Liver (tissue), 9 donors: ENCODE results near the gene OR5D16. TPM values are rescaled to one million over a fixed set of nuclear protein-coding genes. Genes with fewer than 3 reads are reported as not detected.

ENCODE experiments used
- DNase-seq: peaks from one replicate; pipeline ENCODE4 v3.0.0-alpha.2; 2017; ENCODE audit warnings: low spot score
- H3K27ac ChIP-seq, 2 donors: one replicate each; pipeline ENCODE4 v1.7.0; 2013; ENCODE audit warnings: inconsistent platforms in 2 of 2, low read length in 2 of 2, control low read depth in 1 of 2, low read depth in 1 of 2, mild to moderate bottlenecking in 1 of 2
- H3K27me3 ChIP-seq, 4 donors: one replicate each; pipeline versions ENCODE4 v1.6.1 to v1.7.0; 2013; ENCODE audit warnings: low read length in 3 of 4, inconsistent platforms in 1 of 4, mild to moderate bottlenecking in 1 of 4, moderate library complexity in 1 of 4; ENCODE audit not compliant: control insufficient read depth in 4 of 4, insufficient read depth in 4 of 4
- H3K36me3 ChIP-seq, 4 donors: one replicate each; pipeline versions ENCODE4 v1.6.1 to v1.7.0; 2013; ENCODE audit warnings: low read length in 3 of 4, mild to moderate bottlenecking in 3 of 4, low read depth in 1 of 4, moderate library complexity in 1 of 4; ENCODE audit not compliant: control insufficient read depth in 4 of 4, insufficient read depth in 3 of 4
- H3K4me1 ChIP-seq, 4 donors: one replicate each; pipeline versions ENCODE4 v1.6.1 to v1.7.0; 2013; ENCODE audit warnings: low read length in 3 of 4, mild to moderate bottlenecking in 3 of 4, moderate library complexity in 1 of 4; ENCODE audit not compliant: control insufficient read depth in 4 of 4, insufficient read depth in 4 of 4
- H3K4me3 ChIP-seq, 3 donors: one replicate each; pipeline versions ENCODE4 v1.6.1 to v1.7.0; 2013; ENCODE audit warnings: low read length in 3 of 3, control low read depth in 1 of 3, low read depth in 1 of 3, mild to moderate bottlenecking in 1 of 3
- H3K9ac ChIP-seq, 2 donors: one replicate each; pipeline ENCODE4 v1.7.0; 2013; ENCODE audit warnings: low read length in 2 of 2, mild to moderate bottlenecking in 2 of 2, moderate library complexity in 2 of 2, control low read depth in 1 of 2, low read depth in 1 of 2
- H3K9me3 ChIP-seq, 4 donors: one replicate each; pipeline versions ENCODE4 v1.6.1 to v1.7.0; 2013; ENCODE audit warnings: low read length in 3 of 4; ENCODE audit not compliant: control insufficient read depth in 4 of 4
- ATF3 ChIP-seq: IDR thresholded peaks from 2 replicates; pipeline ENCODE4 v1.6.1; 2016; ENCODE audit warnings: antibody characterized with exemption
- CTCF ChIP-seq: fragments of 150-350 bp; IDR thresholded peaks from 2 replicates; pipeline ENCODE4 v1.5.1; 2017; ENCODE audit warnings: improper control_type of control experiment, low read depth, low read length; ENCODE audit not compliant: missing input control
- EGR1 ChIP-seq, 2 donors: IDR thresholded peaks; 2 replicates each; pipeline ENCODE4 v1.6.1; 2016 to 2018; ENCODE audit warnings: antibody characterized with exemption in 2 of 2, low read depth in 2 of 2
- FOXA1 ChIP-seq: IDR thresholded peaks from 2 replicates; pipeline ENCODE4 v1.6.1; 2016; ENCODE audit warnings: antibody characterized with exemption
- FOXA2 ChIP-seq: IDR thresholded peaks from 2 replicates; pipeline ENCODE4 v1.6.1; 2016; ENCODE audit warnings: antibody characterized with exemption
- HNF4A ChIP-seq, 2 donors: conservative IDR thresholded peaks; 2 replicates each; pipeline ENCODE4 v1.6.1; 2016; ENCODE audit warnings: antibody characterized with exemption in 2 of 2, mild to moderate bottlenecking in 2 of 2
- JUND ChIP-seq, 2 donors: IDR thresholded peaks; 2 replicates each; pipeline ENCODE4 v1.6.1; 2016; ENCODE audit warnings: antibody characterized with exemption in 2 of 2
- MAX ChIP-seq: IDR thresholded peaks from 2 replicates; pipeline ENCODE4 v1.6.1; 2016; ENCODE audit warnings: antibody characterized with exemption
- NR2F2 ChIP-seq: IDR thresholded peaks from 2 replicates; pipeline ENCODE4 v1.6.1; 2016; ENCODE audit warnings: antibody characterized with exemption
- RAD21 ChIP-seq, 2 donors: IDR thresholded peaks; 2 replicates each; pipeline ENCODE4 v1.6.1; 2016; ENCODE audit warnings: antibody characterized with exemption in 2 of 2, mild to moderate bottlenecking in 2 of 2
- RXRA ChIP-seq, 2 donors: IDR thresholded peaks; 2 replicates each; pipeline ENCODE4 v1.6.1; 2017 to 2018; ENCODE audit warnings: antibody characterized with exemption in 2 of 2, mild to moderate bottlenecking in 1 of 2
- TAF1 ChIP-seq: conservative IDR thresholded peaks from 2 replicates; pipeline ENCODE4 v1.6.1; 2016; ENCODE audit warnings: antibody characterized with exemption, mild to moderate bottlenecking
- YY1 ChIP-seq: IDR thresholded peaks from 2 replicates; pipeline ENCODE4 v1.6.1; 2016; ENCODE audit warnings: antibody characterized with exemption, mild to moderate bottlenecking
- ZBTB33 ChIP-seq: IDR thresholded peaks from 2 replicates; pipeline ENCODE4 v1.6.1; 2016; ENCODE audit warnings: antibody characterized with exemption
- WGBS: extraction: QIAGEN DNeasy Blood & Tissue Kit; methylation state at CpG from one replicate; pipeline ENCODE4 v1.1.7; 2013; 5-methylcytosine and 5-hydroxymethylcytosine counted together
- polyA plus RNA-seq, 2 donors: library from polyadenylated mRNA; stranded (reverse) in 1 of 2; unstranded in 1 of 2; fragments of 200-250 nt in 1 of 2; fragments of >200 nt in 1 of 2; fragmentation: Nextera tagmentation in 1 of 2; extraction: Ambion mirVana in 1 of 2; gene quantifications; one replicate each; pipeline versions ENCODE4 v1.2.1 to v1.2.3, GENCODE V29; 2013 to 2015
- total RNA-seq, 2 donors: library from RNA; depleted of rRNA; stranded (reverse); fragments of >200 nt; gene quantifications; one replicate each; pipeline ENCODE4 v1.2.3, GENCODE V29; 2014
- donor health status: healthy.
- donor health status: healthy.
- donor health status: healthy.
- donor health status: healthy.
- donor health status: healthy.

Gene OR5D16
- total and polyA plus RNA-seq, 4 donors: not detected

- H3K4me1 ChIP-seq: no peaks in the 10 kb centered on the region
- no peaks in the 10 kb centered on the region for H3K9me3 ChIP-seq
- no peaks in the 10 kb centered on the region for H3K27me3 ChIP-seq
These were observed 32.3 kb upstream of the OR5D16 start for GRCh38 chr11:55806248-55806647.

GRCh38 chr11:55811067-55811466, 27.5 kb upstream of the OR5D16 start, which contains the start of gene OR5L1:
Gene OR5L1, plus strand, starts transcription at chr11:55811367. Its CDS starts 100 bp downstream, at chr11:55811467.
- DNase-seq: no peak
- Histone ChIP-seq H3K27ac (no peak within 1 kb of the TSS), H3K9ac (no peak within 1 kb of the TSS), H3K36me3 (no peaks in the 10 kb centered on the region), H3K4me3 (no peak within 1 kb of the TSS), H3K9me3 (no peaks in the 10 kb centered on the region), H3K4me1 (no peaks in the 10 kb centered on the region), H3K27me3 (no peaks in the 10 kb centered on the region)
- TF ChIP-seq FOXA1 (no peak), RXRA (IDR thresholded peaks at IDR 0.05) (no peak), NR2F2 (no peak), TAF1 (no peak), HNF4A (conservative IDR thresholded peaks at IDR 0.05) (no peak), FOXA2 (no peak), ATF3 (no peak), MAX (no peak)
- 65% methylated on average over 1 of the region's 1 CpG for WGBS

More at GRCh38 chr11:55806248-55806647, 32.3 kb upstream of the OR5D16 start:
- TF ChIP-seq EGR1 (IDR thresholded peaks at IDR 0.05; ENCODE audit: low read depth in 2 of 2): no peak
- no peak for TF ChIP-seq CTCF
- no peak for TF ChIP-seq RAD21 (IDR thresholded peaks at IDR 0.05)
- H3K27ac ChIP-seq: no peak overlapping the region
- 88% methylated on average over 1 of the region's 1 CpG for WGBS
- no peak overlapping the region for H3K4me3 ChIP-seq
- no peaks in the 10 kb centered on the region for H3K36me3 ChIP-seq
- DNase-seq: no peak
- H3K9ac ChIP-seq: no peak overlapping the region

GRCh38 chr11:55819330-55819729, 19.2 kb upstream of the OR5D16 start, which contains the start of gene OR5D18:
Gene OR5D18, plus strand, starts transcription at chr11:55819630. Its CDS starts 0 bp downstream, at chr11:55819630.
- H3K36me3 ChIP-seq: no peaks in the 10 kb centered on the region
- no peak within 1 kb of the TSS for H3K4me3 ChIP-seq
- no peaks in the 10 kb centered on the region for H3K27me3 ChIP-seq
- H3K9me3 ChIP-seq: no peaks in the 10 kb centered on the region
- H3K4me1 ChIP-seq: no peaks in the 10 kb centered on the region
- 76% methylated on average over 5 of the region's 5 CpGs for WGBS
- no peak within 1 kb of the TSS for H3K27ac ChIP-seq
- H3K9ac ChIP-seq: no peak within 1 kb of the TSS
- no peak for TF ChIP-seq YY1
- TF ChIP-seq JUND (IDR thresholded peaks at IDR 0.05): no peak
- TF ChIP-seq MAX: no peak
- no peak for TF ChIP-seq CTCF
- no peak for TF ChIP-seq ZBTB33
- TF ChIP-seq NR2F2: no peak
- no peak for TF ChIP-seq FOXA2
- no peak for DNase-seq
